ENCODE data around the gene PARVA.

Gene PARVA

DNA sequence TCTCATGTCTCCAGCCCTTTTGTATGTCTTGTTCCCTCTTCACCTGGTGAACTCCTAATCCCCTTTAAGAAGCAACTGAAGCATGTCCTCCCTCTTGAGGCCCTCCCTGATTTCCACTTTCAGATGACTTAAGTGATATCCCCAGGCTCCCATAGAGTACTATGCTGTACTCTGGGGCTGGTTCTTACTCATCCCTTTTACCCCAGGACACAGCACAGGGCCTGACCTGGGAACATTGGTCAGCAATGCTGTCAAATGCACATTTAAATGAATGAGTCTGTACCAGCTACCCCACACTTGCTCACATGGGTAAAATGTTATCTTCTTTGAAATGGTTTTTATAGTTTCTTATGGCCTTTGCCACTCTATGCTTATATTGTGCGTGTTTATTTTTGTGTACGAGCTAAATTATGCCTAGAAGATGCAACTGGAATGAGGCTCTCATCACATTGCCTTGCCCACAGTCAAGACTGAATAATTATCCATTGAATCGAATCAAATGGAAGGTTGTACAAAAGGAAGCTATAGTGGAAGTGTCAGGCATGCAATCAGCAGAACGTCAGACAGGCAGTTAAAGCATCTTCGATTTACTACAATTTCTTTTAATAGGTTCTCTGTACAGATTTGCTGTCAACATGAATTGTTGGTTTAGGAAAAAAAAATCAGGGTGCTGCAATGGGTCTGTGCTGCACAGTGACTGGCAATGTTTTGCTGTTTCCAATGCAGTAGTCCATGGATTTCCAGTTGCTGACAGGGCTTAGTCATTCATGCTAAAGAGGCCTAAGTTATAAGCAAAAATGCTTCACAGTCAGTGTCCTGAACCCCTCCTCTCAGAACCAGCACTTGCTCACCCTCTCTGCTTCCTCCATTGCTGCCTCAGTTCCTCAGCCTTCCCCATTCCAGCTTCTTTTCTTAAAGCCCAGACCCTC is 79.5 kb downstream of the PARVA start:
- DNase-seq (ENCODE audit: low read depth), result peak; percentile 69

DNA sequence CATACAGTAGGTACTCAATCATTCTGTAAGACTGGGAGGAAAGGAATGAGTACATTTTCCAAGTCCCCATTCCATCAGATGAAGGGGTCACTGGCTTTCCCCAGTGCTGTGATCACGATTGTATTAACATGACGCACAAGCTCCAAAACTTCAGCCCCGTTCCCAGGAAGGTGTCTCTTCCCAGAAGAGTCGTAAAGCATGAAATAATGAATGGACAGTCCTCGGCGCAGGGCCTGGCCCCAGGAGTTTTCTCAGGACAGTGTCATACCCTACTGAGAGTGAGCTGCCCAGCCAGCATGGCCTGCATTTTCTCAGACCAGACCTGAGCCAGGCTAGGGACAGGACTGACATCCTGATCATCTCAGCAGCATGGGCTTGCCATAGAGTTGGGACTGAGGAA is 80.7 kb downstream of the PARVA start:
- no peak for DNase-seq (ENCODE audit: low read depth)

DNA sequence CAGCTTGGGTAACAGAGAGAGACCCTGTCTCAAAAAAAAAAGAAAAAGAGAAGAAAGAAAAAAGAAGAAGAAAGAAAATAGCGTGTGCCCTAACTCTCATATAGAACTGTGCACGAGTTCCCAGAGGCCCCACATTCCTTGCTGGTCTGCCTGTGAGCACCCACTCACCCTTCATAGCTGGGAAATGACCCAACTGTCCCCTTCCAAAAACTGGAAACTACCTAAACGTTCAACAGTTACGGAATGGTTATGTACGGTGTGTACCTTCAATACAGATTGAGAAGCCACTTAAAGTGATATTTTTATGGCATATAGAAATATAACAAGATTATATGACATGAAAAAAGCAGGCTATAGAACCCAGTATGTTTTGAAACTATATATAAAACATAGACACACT is 82.0 kb downstream of the PARVA start:
- no peak for DNase-seq (ENCODE audit: low read depth)

DNA sequence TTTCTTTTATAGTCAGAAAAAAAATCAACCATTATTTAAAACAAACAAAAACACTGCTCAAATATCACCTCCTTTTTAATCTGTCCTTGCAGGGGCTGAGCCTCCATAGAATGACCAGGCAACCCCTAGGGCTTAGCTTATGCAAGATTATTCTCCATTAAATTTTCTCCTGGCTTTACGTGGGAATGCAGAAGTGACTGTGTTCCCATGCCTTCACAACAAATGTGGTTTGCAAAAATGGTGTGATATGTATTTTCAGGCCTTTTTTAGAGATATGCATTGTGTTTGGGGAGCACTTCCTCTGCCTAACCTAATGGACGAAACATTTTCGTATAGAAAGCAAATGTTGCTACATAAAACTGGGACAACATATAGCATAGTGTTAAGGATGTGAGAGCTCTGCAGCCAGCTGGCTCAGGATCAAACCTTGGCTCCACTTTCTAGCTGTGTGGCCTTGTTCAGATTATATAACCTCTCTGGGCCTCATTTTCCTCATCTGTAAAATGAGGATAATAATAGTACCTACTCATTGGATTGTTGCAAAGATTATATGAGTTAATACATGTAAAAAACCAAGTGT is 82.6 kb downstream of the PARVA start:
- no peak for DNase-seq (ENCODE audit: low read depth)

DNA sequence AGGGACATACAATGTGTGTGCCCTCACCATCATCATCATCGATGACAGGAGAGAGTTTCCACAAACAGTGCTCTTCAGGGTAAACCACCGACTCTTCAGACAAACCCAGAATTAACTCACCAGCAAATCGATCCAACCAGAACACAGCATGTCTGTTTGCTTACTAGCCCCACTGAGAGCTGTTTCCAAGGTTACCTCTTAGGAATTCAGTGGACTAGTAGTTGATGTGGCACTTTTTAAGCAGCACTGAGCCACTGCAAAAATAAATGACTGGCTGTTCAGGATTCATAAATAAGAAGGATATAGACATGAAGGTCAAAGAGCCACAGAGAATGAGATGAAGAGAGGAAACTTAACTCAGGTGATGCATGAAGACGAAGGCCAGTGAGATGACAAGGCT is 83.1 kb downstream of the PARVA start:
- no peak for DNase-seq (ENCODE audit: low read depth)

DNA sequence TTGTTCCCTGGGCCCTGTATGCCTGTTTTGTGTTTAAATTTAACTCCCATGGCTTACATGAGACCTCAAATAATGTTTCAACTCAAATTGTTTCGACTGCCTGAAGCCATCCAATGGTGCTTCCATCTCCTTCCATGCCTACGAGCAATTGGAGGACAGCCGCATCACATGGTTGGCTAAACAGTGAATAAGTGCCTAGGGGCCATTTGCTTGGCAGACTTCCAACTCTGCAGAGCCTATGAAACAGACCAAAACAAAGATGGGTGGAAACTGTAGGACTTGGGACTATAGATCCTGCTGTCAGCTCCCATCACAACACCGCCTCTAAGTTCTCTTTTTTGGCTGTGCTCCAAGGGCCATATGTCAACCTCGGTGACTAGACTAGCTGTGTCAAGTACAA is 84.1 kb downstream of the PARVA start:
- peak; percentile 21 for DNase-seq (ENCODE audit: low read depth)

DNA sequence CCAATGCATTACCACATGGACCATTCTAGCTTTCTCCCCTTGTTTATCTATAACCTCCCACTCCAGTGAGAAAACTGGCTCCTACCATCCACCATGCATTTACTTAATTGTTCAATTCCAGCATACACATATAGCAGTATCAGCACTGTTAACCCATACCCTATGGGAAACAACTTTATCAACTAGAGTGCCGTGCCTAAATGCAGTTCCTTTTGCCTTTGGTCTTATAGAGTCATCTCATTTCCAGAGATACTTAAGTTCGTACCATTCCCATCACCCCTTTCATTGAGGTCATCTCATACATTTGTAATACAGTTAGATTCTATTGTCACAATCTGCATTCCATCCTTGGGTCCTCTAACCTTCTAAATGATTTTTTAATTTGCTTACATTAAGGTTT is 86.9 kb downstream of the PARVA start:
- DNase-seq (ENCODE audit: low read depth), result no peak

DNA sequence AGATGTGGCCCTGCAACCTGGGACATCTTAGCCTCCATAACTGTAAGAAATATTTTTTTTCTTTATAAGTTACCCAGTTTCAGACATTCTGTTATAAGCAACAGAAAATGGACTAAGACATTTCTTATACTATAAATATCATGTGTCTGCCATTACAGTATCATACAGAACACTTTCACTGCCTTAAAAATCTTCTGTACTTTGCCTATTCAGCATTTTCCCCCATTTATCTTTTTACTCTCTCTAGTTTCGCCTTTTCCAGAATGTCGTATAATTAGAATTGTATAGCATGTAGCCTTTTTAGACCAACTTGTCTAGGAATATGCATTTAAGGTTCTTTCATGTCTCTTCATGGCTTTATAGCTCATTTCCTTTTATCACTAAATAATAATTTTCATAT is 88.0 kb downstream of the PARVA start:
- DNase-seq (ENCODE audit: low read depth), result no peak

DNA sequence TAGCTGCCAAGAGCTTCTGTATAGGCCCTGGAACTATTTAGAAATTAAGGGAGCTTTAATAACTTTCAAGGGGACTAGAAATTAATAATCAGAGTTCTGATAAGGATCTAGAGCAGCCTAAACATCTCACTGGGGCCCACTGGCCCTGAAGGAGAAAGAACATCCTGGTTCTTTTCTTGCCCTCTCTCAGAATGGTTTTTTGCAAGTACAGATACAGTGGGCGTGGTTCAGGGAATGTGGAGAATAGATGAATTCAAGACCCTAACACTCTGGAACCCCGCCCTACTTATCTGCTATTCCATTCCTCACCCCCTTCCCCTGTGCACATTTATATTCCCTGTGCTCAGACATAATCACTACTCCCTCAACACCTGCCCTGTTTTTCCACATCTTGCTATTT is 90.2 kb downstream of the PARVA start:
- DNase-seq (ENCODE audit: low read depth), result no peak

DNA sequence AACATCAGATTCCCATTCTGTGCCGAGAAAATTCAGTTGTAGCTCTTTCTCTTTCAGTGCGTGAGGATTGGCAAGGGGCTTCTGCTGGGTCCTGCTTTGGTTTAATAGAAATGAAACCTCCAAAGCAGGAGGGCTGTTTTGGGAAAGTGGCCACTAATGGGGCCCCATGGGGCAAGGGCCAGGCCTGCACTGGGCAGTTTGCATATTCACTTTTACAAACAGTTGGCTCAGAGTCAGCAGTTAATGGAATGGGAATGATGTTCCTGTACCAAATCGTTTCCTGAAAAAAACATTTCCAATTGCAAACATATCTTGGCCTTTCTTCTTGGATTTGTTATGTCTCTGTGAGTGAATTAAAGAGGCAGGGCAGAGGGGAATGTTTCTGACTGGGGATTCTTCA is 92.1 kb downstream of the PARVA start:
- DNase-seq (ENCODE audit: low read depth), result no peak

DNA sequence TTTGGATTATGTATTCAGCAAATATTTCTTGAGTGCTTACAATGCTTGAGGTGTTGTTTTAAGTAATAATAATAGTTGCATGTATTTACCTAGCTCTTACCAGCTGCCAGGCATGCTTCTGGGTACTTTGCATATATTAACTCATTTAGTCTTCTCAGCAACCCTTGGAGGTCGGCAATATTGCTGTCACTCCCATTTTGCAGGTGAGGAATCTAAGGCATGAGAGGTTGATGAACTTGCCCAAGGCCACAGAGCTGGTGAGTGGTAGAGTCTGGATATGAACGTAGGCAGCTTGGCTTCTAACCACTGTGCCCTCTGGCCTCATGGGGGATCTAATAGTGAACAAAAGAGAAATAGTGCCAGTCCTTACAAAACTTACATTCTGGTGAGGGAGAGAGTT is 92.9 kb downstream of the PARVA start:
- DNase-seq (ENCODE audit: low read depth), result no peak

DNA sequence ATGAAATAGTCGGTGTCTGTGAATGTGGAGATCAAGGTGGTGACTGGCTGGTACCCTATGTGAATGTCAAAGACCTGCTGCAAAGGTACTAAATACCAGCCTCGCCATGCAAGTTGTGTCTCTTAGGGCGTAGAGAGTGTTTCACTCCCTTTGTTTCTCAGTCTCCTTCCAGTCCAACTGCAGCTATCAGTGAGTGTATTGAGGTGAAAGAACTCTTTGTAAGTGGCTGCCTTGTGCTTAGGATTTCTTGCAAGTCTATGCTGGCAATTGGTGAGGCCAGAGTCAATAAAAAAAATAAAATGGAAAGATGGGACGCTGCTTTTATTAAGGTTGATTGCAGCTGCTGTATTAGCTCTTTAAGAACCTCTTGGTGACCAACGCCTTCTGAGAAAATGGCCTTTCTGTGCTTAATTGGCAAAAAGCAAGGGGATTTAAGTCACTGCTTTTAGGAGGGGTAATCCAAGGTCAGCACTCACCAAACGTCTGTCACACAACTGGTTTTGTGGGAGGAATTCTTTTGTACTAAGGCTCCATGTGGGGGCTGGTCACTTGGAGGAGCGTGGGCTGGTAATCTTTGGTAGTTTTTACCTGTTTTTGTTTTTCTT is 95.1 kb downstream of the PARVA start:
- no peak for DNase-seq (ENCODE audit: low read depth)

DNA sequence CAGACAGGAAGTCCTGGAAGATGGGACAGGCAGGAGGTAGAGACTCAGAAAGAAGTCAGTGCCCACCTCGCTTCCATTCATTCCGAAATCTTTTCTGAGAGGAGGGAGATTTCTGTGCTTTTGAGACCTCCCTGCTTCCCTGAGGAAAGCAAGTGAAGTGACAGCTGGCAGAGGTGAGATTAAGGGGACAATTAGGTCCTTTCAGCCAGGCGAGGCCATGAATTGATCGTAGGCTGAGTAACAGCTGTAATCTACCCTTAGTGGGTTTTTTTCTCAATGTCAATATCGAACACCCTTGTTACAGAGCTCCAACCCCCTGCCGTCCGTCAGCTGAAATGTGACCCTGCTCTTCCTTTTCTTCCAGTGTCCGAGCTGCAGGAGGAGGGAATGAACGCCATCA is 96.0 kb downstream of the PARVA start:
- DNase-seq (ENCODE audit: low read depth), result no peak

DNA sequence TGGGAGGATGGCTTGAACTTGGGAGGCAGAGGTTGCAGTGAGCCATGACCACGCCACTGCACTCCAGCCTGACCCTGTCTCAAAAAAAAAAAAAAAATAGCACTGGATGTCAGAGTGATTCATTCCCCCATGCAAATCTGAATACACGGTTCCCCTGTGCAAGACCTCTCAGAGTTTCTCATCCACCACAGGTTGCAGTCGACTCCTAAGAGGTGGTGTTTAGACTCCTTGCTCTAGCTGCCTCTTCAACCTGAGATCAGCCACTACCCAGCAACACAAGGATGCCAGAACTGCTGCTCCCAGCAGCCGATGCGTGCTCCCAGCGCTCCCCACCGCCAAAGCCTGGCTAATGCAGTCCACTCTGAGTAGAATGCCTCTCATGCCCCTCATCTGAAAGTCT is 97.5 kb downstream of the PARVA start:
- no peak for DNase-seq (ENCODE audit: low read depth)

DNA sequence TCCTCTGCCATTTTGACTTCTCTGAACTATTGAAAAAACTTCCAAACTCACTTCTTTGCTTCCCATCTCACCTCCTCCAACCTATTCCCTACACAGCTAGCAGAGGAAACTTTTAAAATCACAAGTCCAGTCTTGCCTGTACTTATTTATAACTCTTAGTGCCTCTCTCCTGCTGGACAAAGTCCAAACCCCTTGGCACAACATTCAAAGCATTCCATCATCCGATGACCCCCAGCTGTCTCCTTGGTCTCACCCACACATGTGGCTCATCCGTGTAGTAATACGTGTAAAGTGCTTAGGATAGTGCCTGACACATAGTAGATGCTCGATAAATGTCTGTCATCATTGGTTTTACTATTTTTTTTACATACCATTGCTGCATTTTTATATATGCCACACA is 101.4 kb downstream of the PARVA start:
- DNase-seq (ENCODE audit: low read depth), result no peak

DNA sequence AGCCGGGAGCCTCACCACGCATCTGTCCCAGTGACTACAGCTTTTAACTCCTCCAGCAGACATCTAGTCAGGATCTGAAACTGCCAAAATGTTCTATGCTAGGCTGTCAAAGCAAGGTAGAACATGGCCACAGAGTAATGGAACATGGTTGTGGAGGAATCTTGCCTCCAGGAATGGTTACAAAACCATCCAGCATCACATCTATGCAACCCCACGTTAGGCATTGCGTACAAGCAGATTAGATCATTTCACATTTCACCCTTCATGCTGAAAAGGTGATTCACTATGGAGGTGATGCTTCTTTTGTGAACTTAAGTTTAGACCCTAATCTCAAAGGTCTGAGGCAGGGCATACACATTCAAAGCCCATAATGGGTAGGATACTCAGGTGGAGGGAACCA is 103.0 kb downstream of the PARVA start:
- no peak for DNase-seq (ENCODE audit: low read depth)

DNA sequence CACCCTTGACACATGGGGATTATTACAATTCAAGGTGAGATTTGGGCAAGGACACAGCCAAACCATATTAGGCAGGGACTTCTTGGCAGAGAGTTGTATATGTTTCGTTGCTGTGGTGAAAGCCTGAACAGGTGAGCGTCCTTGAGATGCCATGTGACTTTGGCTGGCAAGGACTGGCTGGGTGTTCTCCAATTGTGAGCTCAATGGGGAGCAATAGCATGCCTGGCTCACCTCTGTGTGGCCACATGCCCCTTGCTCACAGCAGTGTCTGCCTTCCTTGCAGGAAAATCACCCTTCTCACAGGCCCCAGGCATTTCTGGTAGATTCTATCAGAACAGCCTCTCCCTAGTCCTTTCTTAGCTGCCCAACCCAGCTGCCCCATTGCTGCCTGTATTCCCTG is 105.5 kb downstream of the PARVA start:
- DNase-seq (ENCODE audit: low read depth), result no peak

DNA sequence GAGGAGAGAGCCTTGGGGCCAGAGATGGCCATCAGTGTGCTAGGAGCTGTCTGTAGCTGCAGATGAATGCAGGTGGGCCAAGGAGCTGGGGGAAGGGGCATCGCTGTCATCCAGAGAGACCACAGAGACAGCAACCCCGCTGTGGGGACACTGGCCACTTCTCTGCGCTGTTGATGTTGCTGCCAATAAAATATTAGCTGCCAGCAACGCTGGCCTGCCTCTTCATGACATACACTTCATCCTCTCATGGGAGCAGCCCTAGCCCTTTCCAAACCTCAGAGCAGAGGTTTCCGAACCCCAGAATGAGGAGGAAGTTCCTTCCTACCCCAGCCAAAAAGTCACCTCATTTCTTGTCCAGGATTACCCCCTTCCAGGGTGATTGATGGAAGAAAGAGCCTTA is 106.2 kb downstream of the PARVA start:
- no peak for DNase-seq (ENCODE audit: low read depth)

DNA sequence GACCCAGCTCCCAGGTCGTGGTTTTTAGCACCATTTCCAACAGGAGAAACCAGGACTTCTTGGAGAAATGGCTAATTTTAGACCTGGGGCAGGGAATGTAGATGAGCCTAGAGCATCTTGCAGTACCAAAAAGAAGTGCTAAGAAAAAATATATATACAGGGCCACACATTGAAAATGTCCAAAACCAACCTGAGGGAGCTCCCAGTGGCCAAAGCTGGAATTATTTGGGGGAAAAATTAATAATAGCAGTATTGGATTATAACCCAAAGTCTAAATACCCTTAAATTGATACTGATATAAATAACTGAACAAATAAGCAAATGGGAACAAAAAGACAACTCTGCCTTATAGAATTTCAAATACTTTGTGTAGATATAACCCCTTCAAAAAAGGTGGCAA is 108.0 kb downstream of the PARVA start:
- peak; percentile 47 for DNase-seq (ENCODE audit: low read depth)

DNA sequence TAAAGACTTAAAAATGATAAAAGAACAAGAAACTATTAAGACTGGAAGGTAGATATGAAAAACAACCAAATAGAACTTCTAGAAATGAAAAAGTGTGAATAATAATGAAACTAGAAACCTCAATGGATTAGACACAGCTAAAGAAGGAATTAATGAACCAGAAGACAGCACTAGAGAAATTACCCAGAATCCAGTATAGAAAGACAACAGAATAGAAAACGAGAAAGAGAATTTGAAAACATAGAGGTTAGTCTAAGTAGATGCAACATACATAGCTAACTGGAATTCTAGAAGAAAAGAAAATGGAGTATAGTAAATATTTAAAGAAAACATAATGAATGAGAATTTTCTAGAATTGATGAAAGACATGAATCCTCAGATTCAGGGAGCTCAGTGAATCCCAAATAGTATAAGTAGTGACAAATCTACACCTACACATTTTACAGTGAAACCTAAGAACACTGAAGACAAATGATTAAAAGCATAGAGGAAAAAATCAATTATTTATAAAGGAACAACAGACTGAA is 111.9 kb downstream of the PARVA start:
- DNase-seq (ENCODE audit: low read depth), result no peak

DNA sequence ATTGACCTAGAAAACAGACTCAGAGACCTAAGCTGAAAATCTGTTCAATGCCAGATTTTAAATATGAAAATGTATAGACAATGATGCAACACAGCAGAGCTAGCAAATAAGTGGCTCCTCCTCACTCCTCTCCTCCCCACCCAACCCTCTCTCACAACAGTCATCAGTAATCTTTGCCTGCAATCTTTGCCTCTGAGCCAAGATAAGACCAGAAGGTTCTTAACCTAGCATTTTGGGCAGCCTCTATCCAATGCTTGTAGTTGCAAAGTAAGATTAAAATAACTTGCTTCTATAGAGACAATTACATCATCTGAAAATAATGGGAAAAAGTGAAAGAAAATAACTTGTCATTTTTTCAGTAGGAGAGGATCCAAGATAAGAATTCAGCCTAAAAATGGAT is 117.3 kb downstream of the PARVA start:
- peak; percentile 21 for DNase-seq (ENCODE audit: low read depth)

DNA sequence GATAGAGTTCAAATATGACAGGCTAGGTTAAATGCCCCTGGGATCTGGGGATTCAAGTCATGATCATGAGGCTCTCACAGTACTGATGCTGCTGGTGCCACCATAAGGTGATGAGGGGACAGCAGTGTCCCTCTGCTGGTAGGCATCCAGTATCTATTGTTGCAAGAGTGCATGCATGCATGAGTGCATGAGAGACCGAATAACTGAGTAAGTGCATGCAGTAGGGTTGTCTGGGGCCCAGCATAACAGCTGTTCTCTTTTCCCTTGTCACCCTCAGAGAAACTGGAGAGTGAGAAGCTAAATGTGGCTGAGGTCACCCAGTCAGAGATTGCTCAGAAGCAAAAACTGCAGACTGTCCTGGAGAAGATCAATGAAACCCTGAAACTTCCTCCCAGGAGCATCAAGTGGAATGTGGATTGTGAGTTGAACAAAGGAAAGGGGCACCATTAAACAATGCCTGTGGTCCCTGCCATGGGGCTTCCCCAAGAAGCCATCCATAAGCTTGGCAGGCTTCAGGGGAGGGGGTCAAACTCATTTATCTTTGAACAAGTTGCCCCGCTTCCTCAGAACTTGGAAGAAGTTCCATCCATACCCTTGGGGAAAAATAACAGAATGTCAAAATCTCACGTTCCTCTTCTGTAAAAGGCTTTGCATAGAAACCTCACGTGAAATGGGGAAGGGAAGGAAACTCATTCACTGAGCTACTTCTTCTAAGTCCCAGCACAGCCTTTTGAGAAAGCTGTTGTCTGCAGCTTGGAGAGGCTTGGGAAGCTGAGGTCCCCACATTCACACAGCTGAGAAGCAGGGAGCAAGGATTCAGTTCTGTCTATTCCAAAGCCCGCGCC is 119.0 kb downstream of the PARVA start:
- DNase-seq (ENCODE audit: low read depth), result peak; percentile 34

All from ELR (cell line).